ENCODE data around the gene EMID1. TPM values are rescaled to one million over a fixed set of nuclear protein-coding genes. Genes with fewer than 3 reads are reported as not detected.

EMID1 gene
- polyA plus RNA-seq, 1 experiment = 1.1 TPM

GRCh38 chr22:29197096-29197495 lies 8.6 kb upstream of the EMID1 start:
- ChIA-PET POLR2A (no interaction called here), CTCF (no interaction called here)
- TF ChIP-seq, protein P1, sequence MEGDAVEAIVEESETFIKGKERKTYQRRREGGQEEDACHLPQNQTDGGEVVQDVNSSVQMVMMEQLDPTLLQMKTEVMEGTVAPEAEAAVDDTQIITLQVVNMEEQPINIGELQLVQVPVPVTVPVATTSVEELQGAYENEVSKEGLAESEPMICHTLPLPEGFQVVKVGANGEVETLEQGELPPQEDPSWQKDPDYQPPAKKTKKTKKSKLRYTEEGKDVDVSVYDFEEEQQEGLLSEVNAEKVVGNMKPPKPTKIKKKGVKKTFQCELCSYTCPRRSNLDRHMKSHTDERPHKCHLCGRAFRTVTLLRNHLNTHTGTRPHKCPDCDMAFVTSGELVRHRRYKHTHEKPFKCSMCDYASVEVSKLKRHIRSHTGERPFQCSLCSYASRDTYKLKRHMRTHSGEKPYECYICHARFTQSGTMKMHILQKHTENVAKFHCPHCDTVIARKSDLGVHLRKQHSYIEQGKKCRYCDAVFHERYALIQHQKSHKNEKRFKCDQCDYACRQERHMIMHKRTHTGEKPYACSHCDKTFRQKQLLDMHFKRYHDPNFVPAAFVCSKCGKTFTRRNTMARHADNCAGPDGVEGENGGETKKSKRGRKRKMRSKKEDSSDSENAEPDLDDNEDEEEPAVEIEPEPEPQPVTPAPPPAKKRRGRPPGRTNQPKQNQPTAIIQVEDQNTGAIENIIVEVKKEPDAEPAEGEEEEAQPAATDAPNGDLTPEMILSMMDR (IDR thresholded peaks at IDR 0.05; ENCODE audit: low read depth, low read length) = no peak
- peaks cover 5% of the 10 kb centered on the region for H3K27me3 ChIP-seq (ENCODE audit: control insufficient read depth, insufficient read depth, low read length)
- no peak for DNase-seq (ENCODE audit: low read depth, low spot score)
- H3K9me3 ChIP-seq (ENCODE audit: control insufficient read depth, insufficient read depth, low read length) = no peaks in the 10 kb centered on the region
- H3K4me3 ChIP-seq (ENCODE audit: low read depth, low read length) = no peak overlapping the region
- H3K27ac ChIP-seq (ENCODE audit: low read depth, low read length) = no peak overlapping the region

- no peak overlapping the region for H3K27ac ChIP-seq (ENCODE audit: low read depth, low read length)
- no peak for DNase-seq (ENCODE audit: low read depth, low spot score)
- TF ChIP-seq, protein P1 (IDR thresholded peaks at IDR 0.05; ENCODE audit: low read depth, low read length) = no peak
- H3K4me3 ChIP-seq (ENCODE audit: low read depth, low read length) = no peak overlapping the region
- H3K27me3 ChIP-seq (ENCODE audit: control insufficient read depth, insufficient read depth, low read length) = peaks cover 2% of the 10 kb centered on the region
- POLR2A ChIA-PET = no interaction called here
- no peaks in the 10 kb centered on the region for H3K9me3 ChIP-seq (ENCODE audit: control insufficient read depth, insufficient read depth, low read length)
- CTCF ChIA-PET = no interaction called here
These were observed 7.5 kb upstream of the EMID1 start for GRCh38 chr22:29198240-29198639.

DNA sequence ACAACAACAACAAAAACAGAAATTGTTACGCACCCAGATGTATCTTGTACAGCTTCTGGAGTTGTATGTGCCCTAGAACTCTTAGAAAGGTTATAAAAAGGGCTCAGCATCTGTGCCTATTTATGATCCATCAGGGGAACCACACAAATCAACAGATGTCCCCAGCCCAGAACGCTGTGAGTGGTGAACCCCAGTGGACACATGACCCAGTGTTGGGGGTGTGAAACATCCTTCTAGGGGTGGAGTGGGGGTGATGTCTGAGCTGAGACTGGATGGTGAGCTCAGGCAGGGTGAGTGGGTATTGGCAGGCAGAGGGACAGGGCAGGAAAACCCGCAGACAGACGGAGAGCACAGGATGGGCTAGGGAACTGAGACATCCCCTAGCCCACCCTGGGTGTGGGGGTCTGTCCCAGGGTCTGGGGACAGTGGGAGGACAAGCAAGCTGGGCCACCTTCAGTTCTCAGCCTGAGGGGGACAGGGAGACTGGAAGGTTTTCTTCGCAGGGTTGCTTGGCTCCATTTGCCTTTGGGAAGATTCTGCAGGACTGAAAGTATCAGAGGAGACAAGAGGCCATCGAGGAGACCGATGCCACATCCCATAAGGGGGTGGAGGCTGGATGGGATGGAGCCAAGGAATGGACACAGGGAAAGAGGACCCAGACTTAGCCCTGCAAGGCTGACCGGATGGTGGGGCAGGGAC lies 5.8 kb upstream of the EMID1 start:
- POLR2A ChIA-PET = no interaction called here
- no peaks in the 10 kb centered on the region for H3K9me3 ChIP-seq (ENCODE audit: control insufficient read depth, insufficient read depth, low read length)
- no peak for DNase-seq (ENCODE audit: low read depth, low spot score)
- H3K4me3 ChIP-seq (ENCODE audit: low read depth, low read length) = no peak overlapping the region
- CTCF ChIA-PET = no interaction called here
- TF ChIP-seq, protein P1 (IDR thresholded peaks at IDR 0.05; ENCODE audit: low read depth, low read length) = no peak
- peaks cover 2% of the 10 kb centered on the region for H3K27me3 ChIP-seq (ENCODE audit: control insufficient read depth, insufficient read depth, low read length)
- H3K27ac ChIP-seq (ENCODE audit: low read depth, low read length) = no peak overlapping the region

GRCh38 chr22:29200901-29201300 lies 4.8 kb upstream of the EMID1 start:
- H3K27ac ChIP-seq (ENCODE audit: low read depth, low read length) = no peak overlapping the region
- no peak for DNase-seq (ENCODE audit: low read depth, low spot score)
- ChIA-PET CTCF (interaction anchor here (0.7 to 1.7 kb wide), 2 partner anchors 11 to 45 kb away, joined by 3 to 8 read pairs; no protein-coding TSS in a partner anchor), POLR2A (no interaction called here)
- H3K27me3 ChIP-seq (ENCODE audit: control insufficient read depth, insufficient read depth, low read length) = no peaks in the 10 kb centered on the region
- H3K4me3 ChIP-seq (ENCODE audit: low read depth, low read length) = no peak overlapping the region
- no peaks in the 10 kb centered on the region; the same call in 1 of the 2 replicates for H3K9me3 ChIP-seq (ENCODE audit: control insufficient read depth, insufficient read depth, low read length)
- TF ChIP-seq, protein P1 (IDR thresholded peaks at IDR 0.05; ENCODE audit: low read depth, low read length) = no peak

DNA sequence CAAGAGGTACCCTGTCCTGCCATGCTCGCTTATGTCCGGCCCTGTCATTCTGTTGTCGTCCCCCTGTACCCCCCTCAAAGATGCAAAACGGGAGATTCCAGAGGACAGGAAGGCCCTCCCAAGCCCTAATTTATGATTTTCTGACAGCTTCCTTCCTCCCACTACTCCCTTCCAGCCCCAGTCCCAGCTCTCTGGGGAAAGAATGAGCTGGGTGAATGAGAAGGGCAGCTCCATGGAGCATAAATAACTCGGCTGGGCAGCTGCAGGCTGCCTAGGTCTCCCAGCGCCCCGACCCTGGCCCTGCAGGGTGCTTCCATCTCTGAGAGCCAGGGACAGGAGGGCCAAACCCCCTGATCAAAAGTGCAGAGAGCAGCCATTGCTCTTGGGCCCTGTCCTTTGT lies 3.9 kb upstream of the EMID1 start:
- POLR2A ChIA-PET = no interaction called here

More for the DNA sequence above, 3.9 kb upstream of the EMID1 start:
- Histone ChIP-seq H3K27me3 (ENCODE audit: control insufficient read depth, insufficient read depth, low read length) (peaks cover 9% of the 10 kb centered on the region), H3K9me3 (ENCODE audit: control insufficient read depth, insufficient read depth, low read length) (no peaks in the 10 kb centered on the region; the same call in 1 of the 2 replicates), H3K4me3 (ENCODE audit: low read depth, low read length) (no peak overlapping the region), H3K27ac (ENCODE audit: low read depth, low read length) (no peak overlapping the region)
- TF ChIP-seq, protein P1 (IDR thresholded peaks at IDR 0.05; ENCODE audit: low read depth, low read length) = no peak
- CTCF ChIA-PET = interaction anchor here (1.2 to 1.7 kb wide), 2 partner anchors 24 to 44 kb away, joined by 3 to 8 read pairs; no protein-coding TSS in a partner anchor
- no peak for DNase-seq (ENCODE audit: low read depth, low spot score)
